HepG2 (cell line): Measurements from ENCODE around the gene SMTNL1. TPM values are rescaled to one million over a fixed set of nuclear protein-coding genes. Genes with fewer than 3 reads are reported as not detected.
A peak's percentile ranks its signal among the peaks of the same experiment; 100 is the strongest.

ENCODE experiments used
- AHR ChIP-seq: IDR thresholded peaks from 2 replicates; pipeline ENCODE4 v1.6.1; 2018; ENCODE audit warnings: missing genetic modification reagents, missing compliant biosample characterization
- FOXA3 ChIP-seq: IDR thresholded peaks from 2 replicates; pipeline ENCODE4 v1.6.1; 2016; ENCODE audit warnings: missing genetic modification reagents, missing compliant biosample characterization
- HMG20A ChIP-seq: IDR thresholded peaks from 2 replicates; pipeline ENCODE4 v1.6.1; 2016; ENCODE audit warnings: borderline replicate concordance
- MED13 ChIP-seq: sonication (generic); formaldehyde crosslinking; IDR thresholded peaks from 2 replicates; pipeline ENCODE4 v1.5.0; 2020; ENCODE audit warnings: missing genetic modification reagents
- MIER3 ChIP-seq: IDR thresholded peaks from 2 replicates; pipeline ENCODE4 v1.6.1; 2016; ENCODE audit warnings: missing compliant biosample characterization, borderline replicate concordance
- NRL ChIP-seq: sonication (generic); formaldehyde crosslinking; IDR thresholded peaks from 2 replicates; pipeline ENCODE4 v1.5.0; 2020; ENCODE audit warnings: missing genetic modification reagents, mild to moderate bottlenecking, moderate library complexity, borderline replicate concordance
- RFXANK ChIP-seq: IDR thresholded peaks from 2 replicates; pipeline ENCODE4 v1.6.1; 2016
- SALL1 ChIP-seq: sonication (generic); formaldehyde crosslinking; IDR thresholded peaks from 2 replicates; pipeline ENCODE4 v1.8.0; 2022; ENCODE audit warnings: mild to moderate bottlenecking, missing genetic modification reagents
- SMC3 ChIP-seq: IDR thresholded peaks from 2 replicates; pipeline ENCODE4 v1.6.1; 2011; ENCODE audit warnings: low read length, improper control_type of control experiment
- STAT6 ChIP-seq: sonication (generic); formaldehyde crosslinking; IDR thresholded peaks from 2 replicates; pipeline ENCODE4 v1.4.0; 2020; ENCODE audit warnings: missing genetic modification reagents, mild to moderate bottlenecking, borderline replicate concordance
- TERF1 ChIP-seq: sonication (generic); formaldehyde crosslinking; IDR thresholded peaks from 2 replicates; pipeline ENCODE4 v1.8.0; 2022; ENCODE audit warnings: mild to moderate bottlenecking, missing genetic modification reagents, moderate library complexity
- THYN1 ChIP-seq: sonication (generic); formaldehyde crosslinking; IDR thresholded peaks from 2 replicates; pipeline ENCODE4 v1.8.1; 2023; ENCODE audit warnings: low read depth, mild to moderate bottlenecking, moderate library complexity, missing genetic modification reagents, borderline replicate concordance
- TOE1 ChIP-seq: sonication (generic); formaldehyde crosslinking; IDR thresholded peaks from 2 replicates; pipeline ENCODE4 v1.4.0; 2020; ENCODE audit warnings: mild to moderate bottlenecking, missing genetic modification reagents
- ZFP37 ChIP-seq: sonication (generic); formaldehyde crosslinking; IDR thresholded peaks from 2 replicates; pipeline ENCODE4 v1.4.0; 2020; ENCODE audit warnings: missing genetic modification reagents, borderline replicate concordance
- ZMYM3 ChIP-seq: sonication (generic); formaldehyde crosslinking; IDR thresholded peaks from 2 replicates; pipeline ENCODE4 v1.5.1; 2020; ENCODE audit warnings: mild to moderate bottlenecking, missing genetic modification reagents
- ZNF138 ChIP-seq: sonication (generic); formaldehyde crosslinking; IDR thresholded peaks from 2 replicates; pipeline ENCODE4 v1.5.0; 2020; ENCODE audit warnings: mild to moderate bottlenecking, low read depth, missing genetic modification reagents
- ZNF180 ChIP-seq: sonication (generic); formaldehyde crosslinking; IDR thresholded peaks from 2 replicates; pipeline ENCODE4 v1.4.0; 2020; ENCODE audit warnings: low read depth, missing genetic modification reagents, borderline replicate concordance
- ZNF24 ChIP-seq: fragments of 450-650 bp; IDR thresholded peaks from 2 replicates; pipeline ENCODE4 v1.6.1; 2017; ENCODE audit warnings: antibody characterized with exemption, mild to moderate bottlenecking
- ZNF264 ChIP-seq: sonication (generic); formaldehyde crosslinking; IDR thresholded peaks from 2 replicates; pipeline ENCODE4 v1.4.0; 2020; ENCODE audit warnings: missing genetic modification reagents
- ZNF720 ChIP-seq: sonication (generic); formaldehyde crosslinking; IDR thresholded peaks from 2 replicates; pipeline ENCODE4 v1.4.0; 2020; ENCODE audit warnings: missing genetic modification reagents
- ZNF768 ChIP-seq: sonication (generic); formaldehyde crosslinking; IDR thresholded peaks from 2 replicates; pipeline ENCODE4 v1.4.0; 2020; ENCODE audit warnings: missing genetic modification reagents
- polyA plus RNA-seq, 8 experiments: library from polyadenylated mRNA; depleted of rRNA in 3 of 8; stranded (reverse) in 7 of 8; unstranded in 1 of 8; fragments of >200 nt; fragmentation: Illumina TruSeq in 4 of 8; extraction: Trizol in 4 of 8; gene quantifications; 2 replicates each; pipeline versions ENCODE4 v1.2.1 to v1.2.3, GENCODE V29; 2011 to 2016; ENCODE audit warnings: low read depth in 4 of 8, missing spikeins in 1 of 8, mixed read lengths in 1 of 8; ENCODE audit not compliant: insufficient read depth in 1 of 8
- total RNA-seq, 5 experiments: library from RNA; depleted of rRNA; stranded (reverse); fragments of >200 nt; fragmentation: Illumina TruSeq; extraction: Trizol; gene quantifications; 2 replicates each; pipeline ENCODE4 v1.2.3, GENCODE V29; 2016; ENCODE audit warnings: low read depth in 1 of 5
- TF ChIP-seq, protein P1 (sequence below): sonication (generic); formaldehyde crosslinking; IDR thresholded peaks from 2 replicates; pipeline ENCODE4 v1.4.0; 2020; ENCODE audit warnings: mild to moderate bottlenecking, missing genetic modification reagents
- TF ChIP-seq, protein P2 (sequence below): sonication (generic); formaldehyde crosslinking; conservative IDR thresholded peaks from 2 replicates; pipeline ENCODE4 v1.4.0; 2020; ENCODE audit warnings: missing genetic modification reagents

Gene SMTNL1
- total and polyA plus RNA-seq, 2 of the 13 experiments (the other 11 are each of a cell fraction or from before 2014, with no cell fraction given), result 0.04 TPM; not detected in 1

- TF ChIP-seq, protein P1, sequence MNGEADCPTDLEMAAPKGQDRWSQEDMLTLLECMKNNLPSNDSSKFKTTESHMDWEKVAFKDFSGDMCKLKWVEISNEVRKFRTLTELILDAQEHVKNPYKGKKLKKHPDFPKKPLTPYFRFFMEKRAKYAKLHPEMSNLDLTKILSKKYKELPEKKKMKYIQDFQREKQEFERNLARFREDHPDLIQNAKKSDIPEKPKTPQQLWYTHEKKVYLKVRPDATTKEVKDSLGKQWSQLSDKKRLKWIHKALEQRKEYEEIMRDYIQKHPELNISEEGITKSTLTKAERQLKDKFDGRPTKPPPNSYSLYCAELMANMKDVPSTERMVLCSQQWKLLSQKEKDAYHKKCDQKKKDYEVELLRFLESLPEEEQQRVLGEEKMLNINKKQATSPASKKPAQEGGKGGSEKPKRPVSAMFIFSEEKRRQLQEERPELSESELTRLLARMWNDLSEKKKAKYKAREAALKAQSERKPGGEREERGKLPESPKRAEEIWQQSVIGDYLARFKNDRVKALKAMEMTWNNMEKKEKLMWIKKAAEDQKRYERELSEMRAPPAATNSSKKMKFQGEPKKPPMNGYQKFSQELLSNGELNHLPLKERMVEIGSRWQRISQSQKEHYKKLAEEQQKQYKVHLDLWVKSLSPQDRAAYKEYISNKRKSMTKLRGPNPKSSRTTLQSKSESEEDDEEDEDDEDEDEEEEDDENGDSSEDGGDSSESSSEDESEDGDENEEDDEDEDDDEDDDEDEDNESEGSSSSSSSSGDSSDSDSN (CRISPR knock-in tag), result peak; percentile 37; the same call in 1 of the 2 replicates
- TF ChIP-seq ZFP37 (CRISPR knock-in tag), result no peak
- TF ChIP-seq TERF1 (CRISPR knock-in tag), result no peak
- peak; percentile 64 for TF ChIP-seq FOXA3 (CRISPR knock-in tag)
- peak; percentile 58; the same call in 1 of the 2 replicates for TF ChIP-seq SALL1 (CRISPR knock-in tag)
- TF ChIP-seq MED13 (CRISPR knock-in tag), result no peak
- no peak; the same call in 1 of the 2 replicates for TF ChIP-seq MIER3
- no peak for TF ChIP-seq ZNF720
- no peak for TF ChIP-seq SMC3
- no peak for TF ChIP-seq THYN1
- no peak for TF ChIP-seq ZNF138 (CRISPR knock-in tag)
- no peak for TF ChIP-seq RFXANK
- TF ChIP-seq ZNF24, result no peak
- no peak for TF ChIP-seq STAT6 (CRISPR knock-in tag)
- no peak for TF ChIP-seq ZNF768
- TF ChIP-seq HMG20A (CRISPR knock-in tag), result no peak
- no peak for TF ChIP-seq AHR (CRISPR knock-in tag)
- no peak for TF ChIP-seq ZNF180 (CRISPR knock-in tag)
- TF ChIP-seq ZNF264 (CRISPR knock-in tag), result no peak
- 0 out of 2 replicates have a peak, but pooled peaks have one; percentile 19 for TF ChIP-seq TOE1
- TF ChIP-seq, protein P2, sequence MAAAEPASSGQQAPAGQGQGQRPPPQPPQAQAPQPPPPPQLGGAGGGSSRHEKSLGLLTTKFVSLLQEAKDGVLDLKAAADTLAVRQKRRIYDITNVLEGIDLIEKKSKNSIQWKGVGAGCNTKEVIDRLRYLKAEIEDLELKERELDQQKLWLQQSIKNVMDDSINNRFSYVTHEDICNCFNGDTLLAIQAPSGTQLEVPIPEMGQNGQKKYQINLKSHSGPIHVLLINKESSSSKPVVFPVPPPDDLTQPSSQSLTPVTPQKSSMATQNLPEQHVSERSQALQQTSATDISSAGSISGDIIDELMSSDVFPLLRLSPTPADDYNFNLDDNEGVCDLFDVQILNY (CRISPR knock-in tag), result no peak
- TF ChIP-seq ZMYM3 (CRISPR knock-in tag), result peak; percentile 81
- peak; percentile 58; the same call in 1 of the 2 replicates for TF ChIP-seq NRL (CRISPR knock-in tag)
These were observed 22.7 kb upstream of the SMTNL1 start (continued) for GRCh38 chr11:57514538-57515331.
